Measurements from ENCODE around the gene MYL5.
"Not testable (repeated sequence)": the region's sequence is repeated elsewhere in the genome, so short reads cannot be mapped to it uniquely, and the experiment has no call there.

Gene MYL5

DNA sequence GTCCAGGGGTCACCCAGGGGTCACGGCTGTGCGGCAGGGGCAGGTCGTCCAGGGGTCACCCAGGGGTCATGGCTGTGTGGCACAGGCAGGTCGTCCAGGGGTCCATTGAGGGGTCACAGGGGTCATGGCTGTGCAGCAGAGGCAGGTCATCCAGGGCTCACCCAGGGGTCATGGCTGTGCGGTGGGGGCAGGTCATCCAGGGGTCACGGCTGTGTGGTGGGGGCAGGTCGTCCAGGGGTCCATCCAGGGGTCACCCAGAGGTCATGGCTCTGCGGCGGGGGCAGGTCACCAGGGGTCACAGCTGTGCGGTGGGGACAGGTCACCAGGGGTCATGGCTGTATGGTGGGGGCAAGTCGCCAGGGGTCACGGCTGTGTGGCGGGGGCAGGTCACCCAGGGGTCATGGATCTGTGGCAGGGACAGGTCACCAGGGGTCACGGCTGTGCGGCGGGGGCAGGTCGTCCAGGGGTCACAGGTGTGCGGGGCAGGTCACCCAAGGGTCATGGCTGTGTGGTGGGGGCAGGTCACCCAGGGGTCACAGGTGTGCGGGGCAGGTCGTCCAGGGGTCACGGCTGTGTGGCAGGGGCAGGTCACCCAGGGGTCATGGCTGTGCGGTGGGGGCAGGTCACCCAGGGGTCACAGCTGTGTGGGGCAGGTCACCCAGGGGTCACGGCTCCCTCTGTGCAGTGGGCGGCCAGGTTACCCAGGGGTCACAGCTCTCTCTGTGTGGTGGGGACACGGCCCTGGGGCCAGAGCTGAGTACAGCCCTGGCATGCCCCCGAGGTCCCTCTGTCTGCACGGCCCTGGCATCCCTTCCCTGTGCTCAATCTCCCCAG lies 16.3 kb upstream of the MYL5 start:
- no peak for DNase-seq (ENCODE audit: low read depth in 2 of 2)

DNA sequence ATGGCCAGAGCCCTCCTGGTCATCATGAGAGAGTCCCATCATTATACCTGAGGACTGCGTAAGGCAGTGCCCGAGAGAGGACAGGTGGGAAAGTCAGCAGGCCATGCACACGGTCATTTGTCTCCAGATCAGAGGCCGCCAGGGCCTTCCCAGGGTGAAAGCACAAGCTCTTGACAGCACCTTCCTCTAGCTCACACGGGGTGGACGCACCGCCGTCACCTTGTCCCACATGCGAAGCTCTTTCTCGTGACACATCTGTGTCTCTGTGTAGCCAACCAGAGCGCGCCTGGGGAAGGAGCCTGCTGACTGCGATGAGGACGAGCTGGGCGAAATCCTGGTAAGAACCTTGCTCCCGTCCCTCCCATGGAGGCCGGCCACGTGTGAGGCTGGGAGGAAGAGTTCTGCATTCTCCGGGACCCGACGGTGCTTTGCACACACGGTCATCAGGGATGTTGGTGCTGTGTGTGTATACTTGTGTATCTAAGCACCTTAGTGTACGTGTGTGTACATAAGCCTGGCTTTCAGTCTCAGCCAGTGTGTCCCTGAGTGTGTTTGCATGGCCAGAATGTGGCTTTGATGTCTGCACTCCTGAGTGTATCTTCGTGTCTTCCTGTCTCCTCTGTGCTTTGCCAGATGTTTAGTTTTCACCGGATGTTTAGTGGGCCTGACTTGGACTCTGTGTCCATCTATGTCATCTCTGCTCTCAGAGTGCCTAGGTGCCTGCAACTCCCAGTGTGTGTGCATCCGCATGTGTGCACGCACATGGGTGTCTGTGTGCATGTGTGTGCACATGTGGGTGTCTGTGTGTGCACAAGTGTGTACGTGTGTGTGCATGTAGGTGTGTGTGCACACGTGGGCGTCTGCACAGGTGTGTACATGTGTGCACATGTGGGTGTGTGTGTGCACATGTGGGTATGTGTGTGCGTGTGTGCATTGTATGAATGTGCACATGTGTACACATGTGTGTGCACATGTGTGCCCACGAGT lies 15.4 kb upstream of the MYL5 start:
- DNase-seq (ENCODE audit: low read depth in 2 of 2), result no peak

DNA sequence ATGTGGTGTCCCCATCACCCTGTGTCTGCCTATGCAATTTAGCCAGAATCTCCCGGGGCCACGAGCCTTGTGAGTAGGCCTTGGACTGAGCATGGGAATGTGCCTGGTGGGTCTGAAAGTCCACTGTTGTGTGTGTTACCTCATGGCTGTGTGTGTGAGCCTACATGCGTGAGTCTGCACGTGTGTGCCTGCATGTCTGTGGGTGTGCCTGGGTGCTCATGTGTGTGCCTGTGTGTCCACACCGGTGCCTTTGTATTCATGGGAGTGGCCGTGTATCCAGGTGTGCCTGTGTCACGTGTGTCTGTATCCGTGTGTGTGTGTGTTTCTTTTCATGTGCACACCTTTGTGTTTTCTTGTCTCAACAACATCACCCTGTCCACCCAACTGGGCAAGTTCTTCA lies 14.5 kb upstream of the MYL5 start:
- no peak for DNase-seq (ENCODE audit: low read depth in 2 of 2)

DNA sequence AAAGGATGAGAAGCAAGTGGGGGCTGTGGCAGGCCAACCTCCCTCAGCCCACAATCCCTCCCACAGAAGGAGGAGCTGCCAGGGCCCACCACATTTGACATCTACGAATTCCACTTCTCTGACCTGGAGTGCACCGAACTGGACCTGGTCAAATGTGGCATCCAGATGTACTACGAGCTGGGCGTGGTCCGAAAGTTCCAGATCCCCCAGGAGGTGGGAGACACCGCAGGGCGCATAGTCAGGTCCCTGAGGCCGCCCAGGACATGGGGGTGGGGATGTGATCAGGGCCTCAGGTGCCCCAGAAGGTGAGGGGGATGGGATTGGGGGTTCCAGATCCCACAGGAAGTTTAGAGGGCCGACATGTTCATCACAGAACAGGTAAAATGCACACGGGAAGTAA lies 13.9 kb upstream of the MYL5 start:
- DNase-seq (ENCODE audit: low read depth in 2 of 2), result no peak

DNA sequence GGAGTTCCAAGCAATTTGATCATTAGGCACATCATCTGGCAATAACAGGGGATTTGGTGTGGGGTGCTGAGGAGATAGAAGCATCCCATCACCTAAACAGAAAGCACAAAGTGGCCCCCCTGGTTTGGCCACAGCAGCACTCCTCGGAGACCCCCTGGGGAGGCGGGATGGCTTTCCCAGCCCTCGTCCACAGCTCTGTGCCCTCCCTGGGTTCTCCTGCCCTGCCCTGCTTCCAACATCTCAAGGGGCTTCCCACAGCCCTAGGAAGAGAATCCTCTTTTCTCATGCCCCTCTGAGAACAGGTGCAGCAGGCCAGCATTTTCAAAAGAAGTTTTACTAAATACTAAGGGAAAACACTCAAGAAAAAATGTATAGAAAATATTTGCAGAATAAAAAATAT lies 13.1 kb upstream of the MYL5 start:
- DNase-seq (ENCODE audit: low read depth in 2 of 2), result no peak

DNA sequence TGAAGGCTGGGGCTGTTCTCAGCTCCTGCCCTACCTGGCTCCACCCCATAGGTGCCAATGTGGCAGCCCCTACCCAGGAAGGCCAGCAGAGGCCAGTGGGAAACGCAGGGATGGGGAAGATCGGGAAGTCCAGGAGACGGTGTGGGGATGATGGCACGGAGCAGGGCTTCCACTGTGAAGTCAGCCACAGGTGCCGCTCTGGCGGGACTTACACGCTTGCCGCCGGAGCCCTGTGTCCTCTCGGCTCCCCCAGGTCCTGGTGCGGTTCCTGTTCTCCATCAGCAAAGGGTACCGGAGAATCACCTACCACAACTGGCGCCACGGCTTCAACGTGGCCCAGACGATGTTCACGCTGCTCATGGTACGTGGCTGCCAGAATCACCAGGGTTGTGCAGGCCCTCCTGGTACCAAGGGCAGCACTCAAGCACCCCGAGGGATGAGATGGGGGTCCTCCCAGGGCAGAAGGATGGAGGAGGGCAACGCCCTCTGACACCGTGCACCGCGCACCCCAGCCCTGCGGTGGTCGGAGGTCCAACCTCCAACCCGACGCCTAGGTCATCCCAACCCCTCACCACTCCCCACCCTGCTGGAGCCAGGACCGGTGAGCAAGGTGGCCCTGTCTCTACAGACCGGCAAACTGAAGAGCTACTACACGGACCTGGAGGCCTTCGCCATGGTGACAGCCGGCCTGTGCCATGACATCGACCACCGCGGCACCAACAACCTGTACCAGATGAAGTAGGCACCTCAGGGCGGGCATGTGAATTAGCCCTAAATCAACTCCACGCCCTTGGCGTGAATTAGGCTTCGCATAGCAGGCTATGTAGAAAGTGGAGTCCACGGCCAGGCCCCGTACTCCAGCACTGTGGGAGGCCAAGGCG lies 12.2 kb upstream of the MYL5 start:
- DNase-seq (ENCODE audit: low read depth in 2 of 2), result no peak

DNA sequence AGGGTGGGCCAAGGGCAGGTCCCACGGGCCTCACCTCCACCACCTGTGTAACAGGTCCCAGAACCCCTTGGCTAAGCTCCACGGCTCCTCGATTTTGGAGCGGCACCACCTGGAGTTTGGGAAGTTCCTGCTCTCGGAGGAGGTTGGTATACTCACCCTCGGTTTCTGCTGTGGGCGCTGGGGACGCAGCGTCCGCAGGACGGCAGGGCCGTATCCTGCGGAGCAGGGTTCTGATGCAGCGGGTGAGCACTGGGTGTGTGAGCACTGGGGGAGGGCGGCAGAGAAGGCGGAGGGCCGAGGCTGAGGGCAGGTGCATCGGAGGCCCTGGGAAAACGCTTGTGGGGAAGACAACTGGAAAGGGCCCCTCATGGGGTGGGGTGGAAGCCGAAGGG lies 11.3 kb upstream of the MYL5 start:
- no peak for DNase-seq (ENCODE audit: low read depth in 2 of 2)

DNA sequence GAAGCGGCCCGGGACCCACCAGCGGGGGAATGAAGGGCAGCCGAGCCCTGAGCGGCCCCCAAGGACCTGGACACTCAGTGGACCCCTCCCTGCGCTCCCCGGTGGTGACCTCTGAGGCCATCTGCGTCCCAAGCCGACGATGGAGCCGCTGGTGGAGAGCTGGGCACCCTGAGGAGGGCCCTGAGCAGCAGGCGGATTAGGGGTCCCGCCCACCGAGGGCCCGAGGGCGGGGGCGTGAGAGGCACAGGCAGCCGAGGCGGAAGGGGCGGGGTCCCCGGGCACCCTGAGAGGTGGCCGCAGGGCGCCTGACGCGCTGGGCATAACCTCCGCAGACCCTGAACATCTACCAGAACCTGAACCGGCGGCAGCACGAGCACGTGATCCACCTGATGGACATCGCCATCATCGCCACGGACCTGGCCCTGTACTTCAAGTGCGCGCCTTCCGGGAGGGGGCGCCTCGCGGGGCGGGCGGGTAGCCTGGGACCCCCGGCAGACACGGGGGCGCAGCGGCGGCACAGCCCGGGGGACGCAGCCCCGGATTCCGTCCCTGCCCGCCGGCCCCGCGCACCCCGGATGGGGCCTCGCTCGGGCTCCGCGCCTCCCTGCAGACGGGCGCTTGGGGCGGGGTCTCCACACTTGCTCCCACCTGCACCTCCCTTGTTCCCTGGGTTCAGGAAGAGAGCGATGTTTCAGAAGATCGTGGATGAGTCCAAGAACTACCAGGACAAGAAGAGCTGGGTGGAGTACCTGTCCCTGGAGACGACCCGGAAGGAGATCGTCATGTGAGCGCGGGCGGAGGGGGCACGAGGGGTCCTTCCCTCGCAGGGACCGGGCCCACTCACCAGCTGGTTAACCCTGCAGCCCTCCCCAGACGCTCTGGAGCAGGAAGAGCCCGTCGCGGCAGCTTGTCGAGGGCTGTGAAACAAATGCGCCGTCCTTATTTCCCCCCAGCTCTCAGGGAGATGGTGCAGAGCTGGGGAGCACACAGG lies 10.6 kb upstream of the MYL5 start:
- DNase-seq (ENCODE audit: low read depth in 2 of 2), result no peak

DNA sequence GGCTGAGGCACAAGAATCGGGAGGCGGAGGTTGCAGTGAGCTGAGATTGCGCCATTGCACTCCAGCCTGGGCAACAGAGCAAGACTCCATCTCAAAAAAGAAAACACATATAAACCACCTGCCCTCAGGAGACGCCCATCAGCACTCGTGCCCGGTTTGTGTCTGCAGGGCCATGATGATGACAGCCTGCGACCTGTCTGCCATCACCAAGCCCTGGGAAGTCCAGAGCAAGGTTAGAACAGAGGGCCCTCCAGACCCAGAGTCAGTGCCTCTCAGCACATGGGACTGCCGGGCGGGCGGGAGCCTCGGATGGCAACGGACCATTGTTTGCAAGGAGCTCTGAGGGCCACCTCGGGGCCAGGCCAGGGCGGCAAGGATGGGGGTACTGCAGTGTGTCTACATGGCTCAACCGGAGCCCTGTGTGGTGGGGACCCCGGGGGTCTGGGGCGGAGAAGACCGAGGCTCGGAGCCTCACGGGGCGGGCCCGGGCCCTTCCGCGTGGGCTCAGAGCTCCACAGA lies 9.6 kb upstream of the MYL5 start:
- no peak for DNase-seq (ENCODE audit: low read depth in 2 of 2)

DNA sequence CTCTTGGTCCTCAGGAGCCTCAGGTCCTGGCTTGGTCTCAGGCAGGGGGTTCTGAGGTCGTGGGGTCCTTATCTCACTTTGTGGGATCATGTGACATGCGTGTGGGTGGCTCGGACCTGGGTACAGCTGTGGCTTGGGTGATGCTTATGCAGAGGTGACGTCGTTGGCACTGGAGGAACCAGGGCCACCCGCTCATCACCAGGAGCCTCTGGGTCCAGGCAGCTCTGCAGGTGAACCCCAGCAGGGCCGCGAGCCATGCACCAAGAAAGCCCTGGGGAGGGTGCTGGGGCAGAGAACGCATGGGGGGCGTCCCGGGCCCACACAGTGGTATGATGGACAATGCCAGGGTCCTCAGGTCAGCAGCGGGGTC lies 9.0 kb upstream of the MYL5 start:
- DNase-seq (ENCODE audit: low read depth in 2 of 2), result no peak

DNA sequence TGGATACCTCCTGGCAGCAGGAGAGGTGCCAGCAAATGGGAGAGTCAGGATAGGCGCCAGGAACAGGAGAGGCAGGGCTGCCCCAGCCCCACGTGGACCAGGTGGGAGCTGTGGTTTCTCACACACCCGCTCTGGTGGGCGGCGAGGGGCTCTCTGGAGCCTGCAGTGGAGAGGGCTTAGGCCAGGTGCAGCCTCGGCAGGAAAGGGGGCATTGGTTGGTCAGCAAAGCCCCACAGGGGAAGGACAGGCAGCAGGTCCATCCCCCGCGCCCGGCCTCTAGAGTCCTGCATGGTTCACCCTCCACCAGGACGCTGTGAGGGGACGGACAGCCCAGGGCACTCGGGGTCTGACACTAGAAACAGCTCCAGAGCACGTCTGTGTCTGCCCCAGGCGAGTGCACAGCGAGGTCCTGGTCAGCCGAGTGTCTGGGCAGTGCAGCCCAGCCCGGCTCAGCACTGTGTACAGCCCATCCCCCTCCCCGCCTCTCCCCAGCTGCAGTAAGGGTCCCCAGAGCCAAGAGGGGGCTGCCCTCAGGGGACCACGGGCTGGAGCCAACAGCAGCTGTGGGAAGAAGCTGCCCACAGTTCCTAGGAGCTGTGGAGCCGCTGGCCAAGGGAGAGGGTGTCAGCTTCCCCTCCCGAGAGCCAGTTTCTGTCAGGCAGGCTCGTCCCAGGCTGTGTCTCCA lies 8.4 kb upstream of the MYL5 start:
- no peak for DNase-seq (ENCODE audit: low read depth in 2 of 2)

DNA sequence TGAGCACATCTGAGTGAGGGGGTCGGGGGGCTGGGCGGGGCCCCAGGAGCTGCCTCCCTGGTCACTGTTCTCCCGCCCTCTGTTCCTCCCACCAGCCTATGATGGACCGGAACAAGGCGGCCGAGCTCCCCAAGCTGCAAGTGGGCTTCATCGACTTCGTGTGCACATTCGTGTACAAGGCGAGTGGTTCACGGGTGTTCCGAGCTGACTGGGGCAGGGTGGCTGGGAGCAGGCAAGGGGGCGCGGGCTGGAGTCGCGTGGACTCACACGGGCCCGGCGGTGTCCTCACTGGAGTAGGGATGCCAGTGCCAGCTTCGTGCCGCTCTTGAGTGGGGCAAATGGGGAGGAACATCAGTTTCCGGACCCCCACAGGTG lies 7.9 kb upstream of the MYL5 start:
- DNase-seq (ENCODE audit: low read depth in 2 of 2), result no peak

DNA sequence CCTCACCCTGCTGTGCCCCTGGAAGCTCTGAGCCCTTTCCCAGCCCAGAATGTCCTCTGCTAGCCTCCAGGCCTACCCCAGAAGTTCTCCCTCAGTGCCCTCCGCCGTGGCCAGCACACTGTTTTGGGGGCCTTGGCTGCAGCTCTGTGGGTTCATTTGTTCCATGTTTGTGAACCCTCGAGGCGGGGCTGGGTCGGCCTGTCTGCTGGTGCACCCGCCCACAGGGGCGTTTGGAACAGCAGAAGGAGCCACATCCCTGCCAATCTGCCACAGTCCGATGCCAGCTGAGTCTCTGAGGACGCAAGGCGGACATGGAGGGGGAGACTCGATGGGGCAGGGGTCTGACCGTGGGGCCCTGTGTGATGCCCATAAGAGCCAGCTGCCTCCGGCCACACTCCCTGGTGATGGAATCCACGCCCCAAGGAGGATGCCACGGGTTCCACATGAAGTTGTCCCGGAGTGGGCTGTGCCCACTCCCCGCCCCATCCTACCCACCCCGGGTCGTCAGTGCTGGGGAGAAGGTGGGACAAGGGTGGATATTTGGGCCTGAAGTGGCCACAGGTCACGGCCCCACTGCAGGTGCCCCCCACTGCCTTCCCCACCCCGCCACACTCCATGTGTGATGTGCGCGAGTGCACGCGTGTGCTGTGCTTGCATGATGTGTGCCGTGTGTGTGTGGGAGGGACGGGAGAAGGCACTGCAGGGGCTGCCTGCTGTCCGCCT lies 7.4 kb upstream of the MYL5 start:
- no peak for DNase-seq (ENCODE audit: low read depth in 2 of 2)

DNA sequence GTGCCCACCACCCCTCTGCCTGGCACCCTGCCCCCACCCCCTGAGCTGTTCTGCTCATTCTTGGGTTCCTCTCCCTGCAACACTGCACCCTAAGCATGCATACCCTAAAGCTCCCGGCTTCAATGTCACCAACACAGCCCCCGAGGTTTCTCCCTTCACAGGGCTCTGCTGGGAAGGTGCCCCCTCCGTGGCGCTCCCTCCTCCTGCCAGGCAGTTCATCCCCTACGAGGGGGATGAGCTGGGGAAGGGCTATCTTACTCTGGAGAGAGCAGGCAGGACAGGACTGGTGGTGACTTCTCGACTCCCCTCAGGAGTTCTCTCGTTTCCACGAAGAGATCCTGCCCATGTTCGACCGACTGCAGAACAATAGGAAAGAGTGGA lies 6.8 kb upstream of the MYL5 start:
- no peak for DNase-seq (ENCODE audit: low read depth in 2 of 2)

DNA sequence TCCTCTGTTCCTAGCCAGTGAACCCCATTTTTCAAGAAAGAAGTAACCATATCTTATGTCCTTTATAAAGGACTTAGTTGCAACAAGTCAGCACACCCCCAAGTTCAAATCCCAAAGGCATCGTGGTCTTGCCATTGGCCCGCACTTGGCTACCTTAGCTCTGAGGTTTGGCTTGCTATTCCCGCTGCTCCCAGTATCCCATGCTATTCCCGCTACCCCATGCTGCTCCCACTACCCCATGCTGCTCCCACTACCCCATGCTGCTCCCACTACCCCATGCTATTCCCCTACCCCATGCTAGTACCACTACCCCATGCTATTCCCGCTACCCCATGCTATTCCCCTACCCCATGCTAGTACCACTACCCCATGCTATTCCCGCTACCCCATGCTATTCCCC lies 6.1 kb upstream of the MYL5 start:
- not testable (repeated sequence) for DNase-seq (ENCODE audit: low read depth in 2 of 2)

DNA sequence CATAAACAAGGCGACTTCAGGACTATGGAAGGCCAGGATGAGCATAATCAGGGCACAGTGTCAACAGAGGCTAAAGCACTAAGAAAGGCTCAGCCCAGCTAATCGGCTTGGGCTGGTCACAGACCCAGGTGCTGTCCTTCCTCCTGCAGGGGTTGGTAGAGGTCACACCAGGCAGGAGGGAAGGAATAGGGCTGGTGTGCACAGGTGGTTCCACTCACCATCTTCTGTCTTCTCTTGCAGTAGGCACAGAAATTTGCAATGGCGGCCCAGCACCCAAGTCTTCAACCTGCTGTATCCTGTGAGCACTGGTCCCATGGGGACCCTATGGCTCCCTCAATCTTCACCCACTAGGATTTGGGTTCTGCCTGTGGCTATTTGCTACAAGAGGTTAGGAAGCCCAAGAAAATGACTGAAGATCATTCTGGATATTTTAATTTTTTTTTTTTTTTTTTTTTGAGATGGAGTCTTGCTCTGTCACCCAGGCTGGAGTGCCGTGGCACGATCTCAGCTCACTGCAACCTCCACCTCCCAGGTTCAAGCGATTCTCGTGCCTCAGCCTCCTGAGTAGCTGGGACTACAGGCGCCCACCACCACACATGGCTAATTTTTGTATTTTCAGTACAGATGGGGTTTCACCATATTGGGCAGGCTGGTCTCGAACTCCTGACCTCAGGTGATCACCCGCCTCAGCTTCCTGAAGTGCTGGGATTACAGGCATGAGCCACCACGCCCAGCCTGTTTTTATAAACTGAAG lies 4.4 kb upstream of the MYL5 start:
- DNase-seq (ENCODE audit: low read depth in 2 of 2), result not testable (repeated sequence)

DNA sequence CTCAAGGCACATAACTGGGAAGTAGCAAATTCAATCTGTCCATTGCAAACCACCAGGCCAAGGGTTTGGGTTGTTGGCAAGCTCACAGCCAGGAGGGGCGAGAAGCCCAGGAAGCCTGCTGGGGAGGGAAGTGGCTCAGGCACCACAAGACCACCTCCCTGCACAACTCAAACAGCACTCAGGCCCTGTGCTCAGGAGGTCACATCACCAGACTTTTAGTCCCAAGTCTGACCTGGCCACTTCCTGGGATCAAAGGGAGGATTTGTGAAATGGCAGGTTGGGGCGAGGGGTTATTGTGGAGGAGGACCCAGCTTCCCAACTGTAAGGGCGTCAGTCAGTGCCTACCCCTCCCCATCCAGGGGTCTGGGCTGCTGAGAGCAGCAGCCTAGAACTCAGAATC lies 2.6 kb upstream of the MYL5 start:
- no peak for DNase-seq (ENCODE audit: low read depth in 2 of 2)

DNA sequence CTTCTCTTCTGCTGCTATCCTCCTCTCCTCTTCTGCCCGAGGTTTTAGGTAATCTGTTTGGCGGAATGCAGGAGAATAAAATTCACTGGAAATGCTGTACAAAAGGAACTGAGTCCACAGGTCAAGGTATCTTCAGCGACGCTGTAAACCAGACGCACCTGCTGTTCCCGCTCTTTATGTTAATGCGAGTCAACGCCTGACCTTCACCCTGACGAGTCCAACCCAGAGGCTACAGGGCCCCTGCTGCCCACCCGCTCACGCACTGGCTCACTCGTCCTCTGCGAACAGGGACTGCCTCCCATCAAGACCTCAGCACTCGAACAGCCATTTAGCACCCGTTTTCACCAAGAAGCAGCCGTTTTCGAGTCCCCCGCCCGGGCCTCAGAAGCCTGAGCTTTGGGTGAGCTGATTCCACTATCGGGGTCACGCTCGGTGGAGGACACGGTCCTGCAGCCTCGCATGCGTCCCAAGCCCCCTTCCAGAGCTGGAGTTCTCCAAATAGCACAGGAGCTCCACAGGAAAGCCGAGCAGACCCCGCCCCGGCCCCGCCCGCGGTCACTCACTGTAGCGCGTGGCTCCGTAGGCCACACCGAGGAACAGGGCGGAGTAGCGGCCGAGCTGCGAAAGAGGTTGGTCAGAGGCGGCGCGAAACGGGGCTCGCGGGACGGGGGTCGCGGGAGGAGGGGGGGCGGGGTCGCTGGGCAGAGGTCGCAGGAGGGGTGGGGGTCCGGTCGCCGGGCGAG lies 822 bp upstream of the MYL5 start:
- DNase-seq (ENCODE audit: low read depth in 2 of 2), result no peak
